K562 (cell line): ENCODE measurements around the gene THOC7. TPM values are rescaled to one million over a fixed set of nuclear protein-coding genes. Genes with fewer than 3 reads are reported as not detected.

ENCODE experiments used
- ATAC-seq: fragments of 200-7000 bp; cut with Tn5 transposase; 3 replicates; pipeline ENCODE4 v1.9.1; 2020; ENCODE audit warnings: moderate library complexity
- BruUV-seq: library from RNA; stranded (reverse); fragments of 400-500 nt; replicated peaks from 2 replicates; lab custom pipeline; 2021; lab: Mats Ljungman, UMichigan
- CTCF ChIA-PET: fragments of 300-600 bp; formaldehyde crosslinking; extraction: SDS; loops from one replicate; lab custom pipeline; 2021; ENCODE audit warnings: low intra/inter-chr PET ratio; lab: Yijun Ruan, JAX
- POLR2A ChIA-PET: fragments of 300-600, 350-650 bp; sonication (Branson Sonifier 250); formaldehyde crosslinking; extraction: SDS; loops from one replicate; lab custom pipeline; 2021; ENCODE audit warnings: antibody characterized with exemption, inconsistent platforms; lab: Yijun Ruan, JAX
- DNase-seq, 4 experiments: peaks; one replicate each; pipeline versions ENCODE4 v3.0.0 to v3.0.0-alpha.2; 2011 to 2018; ENCODE audit warnings: low spot score in 3 of 4, mixed read lengths in 3 of 4; ENCODE audit errors: extremely low read depth in 1 of 4
- FAIRE-seq: peaks from 2 replicates; lab custom pipeline; 2011; peaks lifted over from hg19 to GRCh38; lab: Jason Lieb, UNC
- H2AFZ ChIP-seq: 2 replicates; pipeline ENCODE4 v1.6.0; 2011; ENCODE audit warnings: low read depth, low read length, control low read depth, inconsistent platforms
- H3K27ac ChIP-seq: fragments of 200-600 bp; 3 replicates; pipeline ENCODE4 v1.8.0; 2011; ENCODE audit warnings: low read depth, mild to moderate bottlenecking, control low read depth, inconsistent platforms, low read length, moderate library complexity, mixed read lengths; ENCODE audit errors: extremely low read depth
- H3K27me3 ChIP-seq, 2 experiments: fragments of 300-600 bp in 1 of 2; 2 replicates in 1 of 2; 3 replicates in 1 of 2; pipeline versions ENCODE4 v1.6.0 to v1.8.0; 2011; ENCODE audit warnings: inconsistent platforms in 2 of 2, low read length in 2 of 2, mild to moderate bottlenecking in 1 of 2, mixed read lengths in 1 of 2, moderate library complexity in 1 of 2; ENCODE audit not compliant: control insufficient read depth in 2 of 2, insufficient read depth in 2 of 2
- H3K36me3 ChIP-seq: fragments of 300-600 bp; 3 replicates; pipeline ENCODE4 v1.8.0; 2011; ENCODE audit warnings: mild to moderate bottlenecking, low read length, inconsistent platforms; ENCODE audit not compliant: control insufficient read depth, insufficient read depth
- H3K4me1 ChIP-seq, 2 experiments: fragments of 200-600 bp in 1 of 2; replicated peaks in 1 of 2; 2 replicates in 1 of 2; 3 replicates in 1 of 2; pipeline versions ENCODE4 v1.5.1 to v1.8.0; 2011; ENCODE audit warnings: inconsistent platforms in 2 of 2, low read length in 2 of 2, mild to moderate bottlenecking in 1 of 2, mixed read lengths in 1 of 2, moderate library complexity in 1 of 2; ENCODE audit not compliant: control insufficient read depth in 2 of 2, insufficient read depth in 2 of 2
- H3K4me2 ChIP-seq: 2 replicates; pipeline ENCODE4 v1.6.1; 2011; ENCODE audit warnings: low read length, control low read depth, inconsistent platforms, mixed read lengths; ENCODE audit not compliant: insufficient read depth
- H3K4me3 ChIP-seq: fragments of 200-600 bp; sonication (generic), shearing (Covaris generic); 2 replicates; pipeline ENCODE4 v1.5.1; 2016; ENCODE audit warnings: control low read depth, inconsistent platforms
- H3K79me2 ChIP-seq: fragments of 200-600 bp; 3 replicates; pipeline ENCODE4 v1.8.0; 2011; ENCODE audit warnings: low read length, inconsistent platforms; ENCODE audit not compliant: control insufficient read depth, insufficient read depth
- H3K9ac ChIP-seq, 2 experiments: 2 replicates each; pipeline versions ENCODE4 v1.6.0 to v1.6.1; 2011; ENCODE audit warnings: low read depth in 2 of 2, low read length in 2 of 2, control low read depth in 1 of 2, inconsistent platforms in 1 of 2, mild to moderate bottlenecking in 1 of 2, mixed read lengths in 1 of 2; ENCODE audit not compliant: insufficient read depth in 1 of 2
- H3K9me1 ChIP-seq: one replicate; pipeline ENCODE4 v1.6.0; 2011; ENCODE audit warnings: inconsistent platforms, mild to moderate bottlenecking, low read length, moderate library complexity; ENCODE audit not compliant: control insufficient read depth, insufficient read depth
- H3K9me3 ChIP-seq: replicated peaks from 2 replicates; pipeline ENCODE4 v1.5.1; 2011; ENCODE audit warnings: low read depth, low read length, inconsistent platforms; ENCODE audit not compliant: control insufficient read depth, insufficient read depth
- H4K20me1 ChIP-seq: replicated peaks from 2 replicates; pipeline ENCODE4 v1.6.1; 2011; ENCODE audit warnings: low read length, inconsistent platforms, mixed read lengths; ENCODE audit not compliant: control insufficient read depth, insufficient read depth
- BCLAF1 ChIP-seq, 2 experiments: fragments of 450-650 bp in 1 of 2; IDR thresholded peaks; 2 replicates each; pipeline ENCODE4 v1.6.1; 2011 to 2017; ENCODE audit warnings: low read depth in 2 of 2, antibody characterized with exemption in 1 of 2, borderline replicate concordance in 1 of 2, low read length in 1 of 2, mild to moderate bottlenecking in 1 of 2, mixed read lengths in 1 of 2; ENCODE audit not compliant: control insufficient read depth in 1 of 2
- CBFA2T2 ChIP-seq: fragments of 450-650 bp; conservative IDR thresholded peaks from 2 replicates; pipeline ENCODE4 v1.6.1; 2017; ENCODE audit warnings: mild to moderate bottlenecking
- CHCHD3 ChIP-seq: fragments of 250-450 bp; sonication (Bioruptor Pico); IDR thresholded peaks from 2 replicates; pipeline ENCODE4 v2.1.2; 2022; ENCODE audit warnings: mild to moderate bottlenecking
- CXXC5 ChIP-seq: fragments of 250-450 bp; sonication (Bioruptor Pico); IDR thresholded peaks from 2 replicates; pipeline ENCODE4 v1.8.0; 2022; ENCODE audit warnings: inconsistent platforms, mild to moderate bottlenecking, moderate library complexity
- EWSR1 ChIP-seq: fragments of 450-650 bp; IDR thresholded peaks from 2 replicates; pipeline ENCODE4 v1.6.1; 2018; ENCODE audit warnings: borderline replicate concordance, mild to moderate bottlenecking, low read depth, moderate library complexity; ENCODE audit not compliant: partially characterized antibody
- MITF ChIP-seq: IDR thresholded peaks from 2 replicates; pipeline ENCODE4 v1.6.1; 2014; ENCODE audit warnings: antibody characterized with exemption
- NRF1 ChIP-seq, 2 experiments: fragments of 450-650 bp; IDR thresholded peaks in 1 of 2; conservative IDR thresholded peaks in 1 of 2; 2 replicates each; pipeline ENCODE4 v1.6.1; 2014; ENCODE audit warnings: mild to moderate bottlenecking in 2 of 2
- PKNOX1 ChIP-seq: fragments of 450-650 bp; IDR thresholded peaks from 2 replicates; pipeline ENCODE4 v1.6.1; 2016
- POLR2A ChIP-seq: fragments of 450-650 bp; conservative IDR thresholded peaks from 2 replicates; pipeline ENCODE4 v1.6.1; 2016
- PPARD ChIP-seq: fragments of 250-450 bp; sonication (Bioruptor Pico); IDR thresholded peaks from 2 replicates; pipeline ENCODE4 v1.8.0; 2022; ENCODE audit warnings: inconsistent platforms, mild to moderate bottlenecking, moderate library complexity
- RBBP5 ChIP-seq: fragments of 200-600 bp; sonication (generic); IDR thresholded peaks from 2 replicates; pipeline ENCODE4 v1.6.1; 2012; ENCODE audit warnings: borderline replicate concordance, mild to moderate bottlenecking, low read length, control low read depth, inconsistent platforms; ENCODE audit not compliant: insufficient read depth, poor library complexity, severe bottlenecking
- RHOXF2B ChIP-seq: fragments of 250-450 bp; sonication (Bioruptor Pico); conservative IDR thresholded peaks from 2 replicates; pipeline ENCODE4 v1.5.1; 2021
- SNAPC5 ChIP-seq: fragments of 250-450 bp; sonication (Bioruptor Pico); IDR thresholded peaks from 2 replicates; pipeline ENCODE4 v1.8.0; 2021; ENCODE audit warnings: moderate library complexity, mild to moderate bottlenecking, inconsistent platforms
- ZNF311 ChIP-seq: fragments of 250-450 bp; sonication (Bioruptor Pico); IDR thresholded peaks from 2 replicates; pipeline ENCODE4 v1.4.0; 2020; ENCODE audit warnings: mild to moderate bottlenecking, moderate library complexity
- WGBS: fragments of 100-300 bp; shearing (Covaris generic); methylation state at CpG from one replicate; pipeline ENCODE4 v1.1.6; 2016; ENCODE audit warnings: low coverage, mixed read lengths; ENCODE audit not compliant: insufficient coverage; ENCODE audit errors: missing lambda C conversion rate; 5-methylcytosine and 5-hydroxymethylcytosine counted together
- in situ Hi-C: fragments of 300-500 bp; cut with MboI; formaldehyde crosslinking; loops from 4 replicates; pipeline ENCODE4 v1.15.0; 2018; ENCODE audit warnings: inconsistent platforms, mixed read lengths
- intact Hi-C: fragments of 100-400 bp; cut with micrococcal nuclease; formaldehyde crosslinking; loops from 2 replicates; pipeline ENCODE4 v1.14.2; 2022
- polyA plus RNA-seq, 8 experiments: library from polyadenylated mRNA; depleted of rRNA in 4 of 8; stranded (reverse) in 5 of 8; unstranded in 3 of 8; fragments of >200 nt; fragmentation: Nextera tagmentation in 2 of 8; fragmentation: Illumina TruSeq in 1 of 8; extraction: Ambion mirVana in 2 of 8; extraction: Trizol in 1 of 8; gene quantifications; 2 replicates each; pipeline versions ENCODE4 v1.2.1 to v1.2.3, GENCODE V29; 2011 to 2014; ENCODE audit warnings: inconsistent platforms in 1 of 8, missing spikeins in 1 of 8
- total RNA-seq, 7 experiments: library from RNA; depleted of rRNA in 6 of 7; stranded (reverse); fragments of >200 nt in 6 of 7; fragmentation: Illumina TruSeq in 2 of 7; extraction: Trizol in 2 of 7; gene quantifications; 2 replicates each; pipeline versions ENCODE4 v1.2.1 to v1.2.3, GENCODE V29; 2011 to 2021; ENCODE audit warnings: low replicate concordance in 1 of 7

Gene THOC7
- total and polyA plus RNA-seq, 9 of the 15 experiments (the other 6 are each of a cell fraction or from before 2014, with no cell fraction given): 56.5 to 129 (median 94.7) TPM

GRCh38 chr3:63864008-63864964 is 681 bp upstream of the THOC7 start (continued):
- TF ChIP-seq PPARD (CRISPR knock-in tag) (no peak), CXXC5 (CRISPR knock-in tag) (0 out of 2 replicates have a peak, but pooled peaks have one; percentile 24), CHCHD3 (CRISPR knock-in tag) (no peak), POLR2A (0 out of 2 replicates have a peak, but pooled peaks have one; percentile 29), NRF1 (conservative IDR thresholded peaks at IDR 0.05 in 1 of 2, IDR thresholded peaks at IDR 0.05 in 1 of 2) (0 out of 4 replicates have a peak, but pooled peaks have one; percentile 22 to 36), CBFA2T2 (no peak)

- no peaks in the 10 kb centered on the region for H3K9me1 ChIP-seq
- in situ Hi-C loops (no loop called here), intact Hi-C loops (loop anchor here (5.0 to 10.0 kb wide), 3 partner anchors 50 to 155 kb away; partner anchors contain the start of gene SCAANT1)
- no peaks in the 10 kb centered on the region for H3K9me3 ChIP-seq
- ATAC-seq (peak; percentile 22), FAIRE-seq (no peak), DNase-seq (peak in 1 of 4 experiments; percentile 30)
- BruUV-seq: no TSS peak
- peak overlapping the region; percentile 89 for H3K4me3 ChIP-seq
- H3K27ac ChIP-seq: peak overlapping the region; percentile 96
- H3K79me2 ChIP-seq: peaks cover 90% of the 10 kb centered on the region
- peak overlapping the region; percentile 93 to 97 for H3K9ac ChIP-seq
- H3K27me3 ChIP-seq: no peaks in the 10 kb centered on the region
- 21% methylated on average over 2 of the region's 5 CpGs for WGBS
- peak overlapping the region; percentile 83 for H3K4me2 ChIP-seq
- POLR2A ChIA-PET: no interaction called here
- H2AFZ ChIP-seq: peak overlapping the region; percentile 86
- no peaks in the 10 kb centered on the region for H4K20me1 ChIP-seq
- H3K36me3 ChIP-seq: peaks cover 8% of the 10 kb centered on the region; the same call in 2 of the 3 replicates
- CTCF ChIA-PET: no interaction called here
- H3K4me1 ChIP-seq: peaks cover 4% of the 10 kb centered on the region in 2 experiments; a peak in 4 of 5 replicates
- TF ChIP-seq EWSR1 (peak; percentile 23), BCLAF1 (IDR thresholded peaks at IDR 0.05; ENCODE audit: borderline replicate concordance in 1 of 2, control insufficient read depth in 1 of 2, low read depth in 2 of 2, low read length in 1 of 2) (peak in 1 of 2 experiments; percentile 10; a peak in 1 of 4 replicates), PKNOX1 (peak; percentile 39), SNAPC5 (no peak), ZNF311 (CRISPR knock-in tag) (no peak), MITF (no peak), RBBP5 (no peak), RHOXF2B (CRISPR knock-in tag) (no peak)
Observed at GRCh38 chr3:63862804-63863149, 828 bp downstream of the THOC7 start.
